PFSK-1 (cell line): Measurements from ENCODE around the gene NPAS4.

ENCODE experiments used
- POLR2AphosphoS5 ChIP-seq: IDR thresholded peaks from 2 replicates; pipeline ENCODE4 v1.6.1; 2012; ENCODE audit warnings: low read depth, mild to moderate bottlenecking, control low read depth, low read length, moderate library complexity
- SIN3A ChIP-seq: IDR thresholded peaks from 2 replicates; pipeline ENCODE4 v1.6.1; 2012; ENCODE audit warnings: mild to moderate bottlenecking, low read length, moderate library complexity, borderline replicate concordance; ENCODE audit not compliant: insufficient read depth
- TF ChIP-seq, protein P1 (sequence below), 2 experiments: IDR thresholded peaks; 2 replicates each; pipeline versions ENCODE4 v1.6.1 to v1.8.0; 2011 to 2012; ENCODE audit warnings: low read depth in 2 of 2, low read length in 2 of 2, control low read depth in 1 of 2, inconsistent platforms in 1 of 2, mild to moderate bottlenecking in 1 of 2, moderate library complexity in 1 of 2; ENCODE audit not compliant: insufficient read depth in 1 of 2

DNA sequence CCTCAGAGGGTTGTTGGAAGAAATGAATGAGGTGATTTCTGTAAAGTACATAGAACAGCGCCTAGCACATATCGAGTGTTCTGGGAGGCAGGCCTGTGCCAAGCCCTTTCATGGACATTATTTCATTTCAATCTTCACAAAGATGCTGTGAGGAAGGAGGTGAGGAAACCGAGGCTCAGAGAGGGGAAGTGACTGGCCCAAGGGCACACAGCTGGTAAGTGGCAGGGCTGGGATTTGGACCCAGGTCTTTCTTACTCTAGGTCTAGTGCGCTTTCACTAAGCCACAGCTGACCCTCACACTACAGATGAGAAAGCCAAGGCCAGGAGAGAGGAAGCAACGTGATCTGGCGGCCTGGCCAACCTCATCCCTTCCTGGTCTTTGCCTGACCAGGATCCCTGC is 47.9 kb downstream of the NPAS4 start:
- TF ChIP-seq POLR2AphosphoS5 (no peak), SIN3A (no peak)
- TF ChIP-seq, protein P1, sequence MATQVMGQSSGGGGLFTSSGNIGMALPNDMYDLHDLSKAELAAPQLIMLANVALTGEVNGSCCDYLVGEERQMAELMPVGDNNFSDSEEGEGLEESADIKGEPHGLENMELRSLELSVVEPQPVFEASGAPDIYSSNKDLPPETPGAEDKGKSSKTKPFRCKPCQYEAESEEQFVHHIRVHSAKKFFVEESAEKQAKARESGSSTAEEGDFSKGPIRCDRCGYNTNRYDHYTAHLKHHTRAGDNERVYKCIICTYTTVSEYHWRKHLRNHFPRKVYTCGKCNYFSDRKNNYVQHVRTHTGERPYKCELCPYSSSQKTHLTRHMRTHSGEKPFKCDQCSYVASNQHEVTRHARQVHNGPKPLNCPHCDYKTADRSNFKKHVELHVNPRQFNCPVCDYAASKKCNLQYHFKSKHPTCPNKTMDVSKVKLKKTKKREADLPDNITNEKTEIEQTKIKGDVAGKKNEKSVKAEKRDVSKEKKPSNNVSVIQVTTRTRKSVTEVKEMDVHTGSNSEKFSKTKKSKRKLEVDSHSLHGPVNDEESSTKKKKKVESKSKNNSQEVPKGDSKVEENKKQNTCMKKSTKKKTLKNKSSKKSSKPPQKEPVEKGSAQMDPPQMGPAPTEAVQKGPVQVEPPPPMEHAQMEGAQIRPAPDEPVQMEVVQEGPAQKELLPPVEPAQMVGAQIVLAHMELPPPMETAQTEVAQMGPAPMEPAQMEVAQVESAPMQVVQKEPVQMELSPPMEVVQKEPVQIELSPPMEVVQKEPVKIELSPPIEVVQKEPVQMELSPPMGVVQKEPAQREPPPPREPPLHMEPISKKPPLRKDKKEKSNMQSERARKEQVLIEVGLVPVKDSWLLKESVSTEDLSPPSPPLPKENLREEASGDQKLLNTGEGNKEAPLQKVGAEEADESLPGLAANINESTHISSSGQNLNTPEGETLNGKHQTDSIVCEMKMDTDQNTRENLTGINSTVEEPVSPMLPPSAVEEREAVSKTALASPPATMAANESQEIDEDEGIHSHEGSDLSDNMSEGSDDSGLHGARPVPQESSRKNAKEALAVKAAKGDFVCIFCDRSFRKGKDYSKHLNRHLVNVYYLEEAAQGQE (IDR thresholded peaks at IDR 0.05; ENCODE audit: insufficient read depth in 1 of 2, low read depth in 2 of 2, low read length in 2 of 2), result no peak
